Neural cell (in vitro differentiated cells): ENCODE results near the gene TRIM10.

Source experiments
- CTCF ChIP-seq: fragments of 450-650 bp; IDR thresholded peaks from 2 replicates; pipeline ENCODE4 v1.5.1; 2014; ENCODE audit warnings: antibody characterized with exemption, mild to moderate bottlenecking, moderate library complexity; ENCODE audit not compliant: poor library complexity, severe bottlenecking
- EP300 ChIP-seq: fragments of 450-650 bp; conservative IDR thresholded peaks from 2 replicates; pipeline ENCODE4 v1.6.1; 2014; ENCODE audit warnings: antibody characterized with exemption, mild to moderate bottlenecking, moderate library complexity; ENCODE audit not compliant: poor library complexity, severe bottlenecking
- POLR2AphosphoS5 ChIP-seq: IDR thresholded peaks from 2 replicates; pipeline ENCODE4 v1.6.1; 2012
- TF ChIP-seq, protein P1 (sequence below): IDR thresholded peaks from 2 replicates; pipeline ENCODE4 v1.6.1; 2012; ENCODE audit warnings: borderline replicate concordance

DNA sequence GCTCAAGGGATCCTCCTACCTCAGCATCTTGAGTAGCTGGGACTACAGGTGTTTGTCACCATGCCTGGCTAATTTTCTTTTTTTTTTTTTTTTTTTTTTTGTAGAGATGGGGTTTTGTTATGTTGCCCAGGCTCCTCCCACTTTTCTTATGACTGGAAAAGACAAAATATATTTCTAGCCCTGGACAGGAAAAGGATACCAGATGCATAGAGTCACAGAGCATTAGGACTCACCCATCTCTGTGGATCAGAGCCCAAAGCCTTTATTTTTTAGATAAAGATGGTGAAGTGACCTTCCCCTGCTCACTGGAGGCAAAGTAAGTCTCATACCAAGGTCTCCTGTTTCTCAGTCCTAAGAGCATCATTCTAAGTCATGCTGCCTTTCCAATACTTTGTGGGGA is 3.4 kb downstream of the TRIM10 start:
- no peak for TF ChIP-seq CTCF
- TF ChIP-seq EP300 = no peak
- no peak for TF ChIP-seq POLR2AphosphoS5
- TF ChIP-seq, protein P1, sequence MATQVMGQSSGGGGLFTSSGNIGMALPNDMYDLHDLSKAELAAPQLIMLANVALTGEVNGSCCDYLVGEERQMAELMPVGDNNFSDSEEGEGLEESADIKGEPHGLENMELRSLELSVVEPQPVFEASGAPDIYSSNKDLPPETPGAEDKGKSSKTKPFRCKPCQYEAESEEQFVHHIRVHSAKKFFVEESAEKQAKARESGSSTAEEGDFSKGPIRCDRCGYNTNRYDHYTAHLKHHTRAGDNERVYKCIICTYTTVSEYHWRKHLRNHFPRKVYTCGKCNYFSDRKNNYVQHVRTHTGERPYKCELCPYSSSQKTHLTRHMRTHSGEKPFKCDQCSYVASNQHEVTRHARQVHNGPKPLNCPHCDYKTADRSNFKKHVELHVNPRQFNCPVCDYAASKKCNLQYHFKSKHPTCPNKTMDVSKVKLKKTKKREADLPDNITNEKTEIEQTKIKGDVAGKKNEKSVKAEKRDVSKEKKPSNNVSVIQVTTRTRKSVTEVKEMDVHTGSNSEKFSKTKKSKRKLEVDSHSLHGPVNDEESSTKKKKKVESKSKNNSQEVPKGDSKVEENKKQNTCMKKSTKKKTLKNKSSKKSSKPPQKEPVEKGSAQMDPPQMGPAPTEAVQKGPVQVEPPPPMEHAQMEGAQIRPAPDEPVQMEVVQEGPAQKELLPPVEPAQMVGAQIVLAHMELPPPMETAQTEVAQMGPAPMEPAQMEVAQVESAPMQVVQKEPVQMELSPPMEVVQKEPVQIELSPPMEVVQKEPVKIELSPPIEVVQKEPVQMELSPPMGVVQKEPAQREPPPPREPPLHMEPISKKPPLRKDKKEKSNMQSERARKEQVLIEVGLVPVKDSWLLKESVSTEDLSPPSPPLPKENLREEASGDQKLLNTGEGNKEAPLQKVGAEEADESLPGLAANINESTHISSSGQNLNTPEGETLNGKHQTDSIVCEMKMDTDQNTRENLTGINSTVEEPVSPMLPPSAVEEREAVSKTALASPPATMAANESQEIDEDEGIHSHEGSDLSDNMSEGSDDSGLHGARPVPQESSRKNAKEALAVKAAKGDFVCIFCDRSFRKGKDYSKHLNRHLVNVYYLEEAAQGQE = no peak
